Mononuclear cell (primary cell): ENCODE data around the gene NR2C1. TPM values are rescaled to one million over a fixed set of nuclear protein-coding genes. Genes with fewer than 3 reads are reported as not detected.

ENCODE experiments used
- H3K27me3 ChIP-seq: 2 replicates; pipeline ENCODE4 v1.6.0; 2011; ENCODE audit warnings: low read length, control low read depth; ENCODE audit not compliant: insufficient read depth
- H3K4me1 ChIP-seq: 2 replicates; pipeline ENCODE4 v1.5.1; 2011; ENCODE audit warnings: mild to moderate bottlenecking, low read length, control low read depth; ENCODE audit not compliant: insufficient read depth
- H3K4me3 ChIP-seq: 2 replicates; pipeline ENCODE4 v1.5.1; 2011; ENCODE audit warnings: mild to moderate bottlenecking, low read length, moderate library complexity
- H3K9me3 ChIP-seq: 2 replicates; pipeline ENCODE4 v1.5.1; 2011; ENCODE audit warnings: low read depth, mild to moderate bottlenecking, control low read depth, low read length
- total RNA-seq: library from RNA; depleted of rRNA; stranded (reverse); fragments of >200 nt; gene quantifications from one replicate; pipeline ENCODE4 v1.2.3, GENCODE V29; 2012

Gene NR2C1
- total RNA-seq, 1 donor, result 49.3 TPM

- Histone ChIP-seq H3K9me3 (no peaks in the 10 kb centered on the region), H3K4me3 (no peak overlapping the region), H3K27me3 (no peaks in the 10 kb centered on the region), H3K4me1 (no peaks in the 10 kb centered on the region)
Measured at GRCh38 chr12:94972795-94973194, 100.6 kb downstream of the NR2C1 start.

DNA sequence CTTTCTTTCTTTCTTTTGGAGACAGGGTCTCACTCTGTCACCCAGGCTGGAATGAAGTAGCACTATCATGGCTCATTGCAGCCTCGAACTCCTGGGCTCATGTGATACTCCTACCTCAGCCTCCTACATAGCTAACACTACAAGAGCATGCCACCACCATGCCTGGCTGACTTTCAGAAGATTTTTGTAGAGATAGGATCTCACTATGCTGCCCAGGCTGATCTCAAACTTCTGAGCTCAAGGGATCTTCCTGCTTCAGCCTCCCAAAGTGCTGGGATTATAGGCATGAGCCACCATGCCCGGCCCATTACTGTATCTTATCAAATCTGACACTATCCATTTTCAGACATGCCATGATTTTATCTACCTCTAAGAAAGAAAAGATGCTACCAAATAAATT, 101.5 kb downstream of the NR2C1 start:
- H3K4me1 ChIP-seq, result no peaks in the 10 kb centered on the region
- no peaks in the 10 kb centered on the region for H3K27me3 ChIP-seq
- no peaks in the 10 kb centered on the region for H3K9me3 ChIP-seq
- no peak overlapping the region for H3K4me3 ChIP-seq

GRCh38 chr12:94970560-94970959, 102.9 kb downstream of the NR2C1 start:
- no peaks in the 10 kb centered on the region for H3K9me3 ChIP-seq

More at GRCh38 chr12:94970560-94970959, 102.9 kb downstream of the NR2C1 start:
- Histone ChIP-seq H3K27me3 (no peaks in the 10 kb centered on the region), H3K4me1 (no peaks in the 10 kb centered on the region), H3K4me3 (no peak overlapping the region)

Other genes starting within 250 kb of the NR2C1 start
- gene NDUFA12, start 69.9 kb downstream of the NR2C1 start, total RNA-seq, result 85.2 TPM
- gene FGD6, start 143.8 kb upstream of the NR2C1 start, total RNA-seq, result 5.2 TPM
- 93.5 TPM for gene VEZT, start 144.2 kb upstream of the NR2C1 start, total RNA-seq